T47D (cell line): ENCODE results near the gene ATP9A.

ENCODE experiments used
- DNase-seq, 2 experiments: peaks; one replicate each; pipeline versions ENCODE4 v3.0.0 to v3.0.0-alpha.2; 2011 to 2012; ENCODE audit warnings: low read depth in 1 of 2, low spot score in 1 of 2
- JUND ChIP-seq: IDR thresholded peaks from 2 replicates; pipeline ENCODE4 v1.6.1; 2012; ENCODE audit warnings: low read depth
- in situ Hi-C: cut with HindIII; loops from 2 replicates; pipeline ENCODE4 v1.10.0; 2016; ENCODE audit warnings: low sequenced_read_pairs, low pct_unique_long_range_greater_than_20kb

The ATP9A gene

DNA sequence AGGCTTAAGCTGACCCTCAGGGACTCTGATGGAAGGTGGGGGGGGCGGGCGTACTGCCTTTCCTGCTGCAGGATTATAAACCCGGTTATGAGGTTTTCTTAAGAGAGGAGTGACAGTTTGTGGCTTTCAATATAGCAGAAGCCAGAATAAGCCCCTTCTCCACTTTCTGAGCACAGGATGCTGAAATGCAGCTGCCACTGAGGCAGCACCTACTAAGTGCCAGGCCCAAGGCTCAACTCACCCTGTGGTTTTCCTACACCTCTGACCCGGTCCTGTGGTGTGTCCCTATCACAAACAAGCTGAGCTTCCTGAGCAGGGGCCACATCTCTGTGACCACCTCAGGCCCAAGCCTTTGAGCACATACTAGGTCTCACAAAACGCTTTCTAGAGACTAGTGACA, 166.1 kb downstream of the ATP9A start:
- in situ Hi-C loops: no loop called here
- TF ChIP-seq JUND: no peak
- DNase-seq: no peak

DNA sequence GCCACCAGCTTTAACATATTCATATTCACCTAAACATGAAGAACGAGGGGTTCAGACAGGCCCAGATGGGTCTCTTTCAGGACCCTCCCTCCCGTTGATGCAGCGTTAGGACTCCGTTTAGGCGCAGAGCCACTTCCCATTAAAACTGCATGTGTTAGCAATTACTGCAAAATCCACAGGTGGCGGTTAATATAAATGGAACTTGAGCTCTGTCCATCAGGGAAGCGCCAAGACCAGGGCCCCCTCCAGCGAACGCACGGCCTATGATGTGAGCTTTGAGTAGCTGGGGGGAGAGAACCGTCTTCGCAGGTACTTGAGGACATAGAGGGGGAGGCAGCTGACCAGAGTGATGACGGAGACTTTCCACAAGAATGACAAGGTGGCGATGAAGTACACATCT, 167.2 kb downstream of the ATP9A start:
- TF ChIP-seq JUND: no peak
- in situ Hi-C loops: no loop called here
- DNase-seq: no peak

DNA sequence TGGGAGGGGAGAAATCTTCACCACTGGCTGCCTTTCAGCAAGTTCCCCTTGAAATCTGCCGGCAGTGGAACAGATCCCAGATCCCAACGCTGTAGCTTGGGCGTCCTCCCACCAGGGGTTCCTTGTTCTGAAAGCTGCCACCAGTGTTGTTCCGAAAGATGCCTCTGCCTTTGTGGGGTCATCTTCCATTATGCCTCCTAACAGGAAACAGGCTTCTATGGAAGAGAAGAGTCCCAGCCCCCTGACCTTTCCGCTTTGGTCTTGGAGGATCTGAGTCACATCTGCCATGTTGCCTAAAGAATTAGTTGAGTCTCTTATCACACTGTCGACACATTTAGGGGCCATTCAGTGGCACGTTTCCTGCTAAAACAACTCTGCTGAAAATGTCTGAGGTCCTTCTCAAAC, 168.2 kb downstream of the ATP9A start:
- TF ChIP-seq JUND: no peak
- in situ Hi-C loops: no loop called here

GRCh38 chr20:51598556-51598955, 169.6 kb downstream of the ATP9A start:
- in situ Hi-C loops: no loop called here
- no peak for TF ChIP-seq JUND
- no peak for DNase-seq

More for the DNA sequence above, 168.2 kb downstream of the ATP9A start:
- no peak for DNase-seq

GRCh38 chr20:51597389-51598231, 170.6 kb downstream of the ATP9A start:
- in situ Hi-C loops: no loop called here
- no peak for TF ChIP-seq JUND

GRCh38 chr20:51596668-51597388, 171.4 kb downstream of the ATP9A start:
- in situ Hi-C loops: no loop called here
- no peak for DNase-seq
- no peak for TF ChIP-seq JUND

More at GRCh38 chr20:51597389-51598231, 170.6 kb downstream of the ATP9A start:
- no peak for DNase-seq

- in situ Hi-C loops: no loop called here
- TF ChIP-seq JUND: no peak
Observed at GRCh38 chr20:51595744-51596143, 172.4 kb downstream of the ATP9A start.

DNA sequence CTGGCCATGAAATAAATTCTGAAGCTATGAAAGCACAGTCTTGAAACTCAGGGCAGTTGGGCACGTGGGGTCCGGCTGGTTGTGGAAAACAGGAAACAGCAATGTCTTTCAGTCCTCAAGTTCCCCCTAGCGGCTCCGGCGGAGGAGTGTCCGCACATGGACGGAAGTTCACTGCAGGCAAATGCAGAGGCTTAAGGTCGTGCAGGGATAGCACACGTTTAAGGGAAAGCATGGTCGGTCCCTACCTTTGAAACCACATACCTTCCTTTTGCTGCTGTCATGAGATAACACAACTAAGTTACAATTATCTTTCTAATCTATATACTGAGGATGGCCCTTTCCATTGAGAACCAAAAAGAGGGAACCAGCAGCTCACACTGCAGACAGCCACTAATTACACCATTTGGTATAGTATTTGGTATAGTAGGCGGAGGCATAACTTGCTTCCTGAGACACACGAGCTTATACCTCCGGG, 173.1 kb downstream of the ATP9A start:
- TF ChIP-seq JUND: no peak
- DNase-seq: peak; percentile 89 to 92
- in situ Hi-C loops: no loop called here

More at GRCh38 chr20:51595744-51596143, 172.4 kb downstream of the ATP9A start:
- DNase-seq: no peak

DNA sequence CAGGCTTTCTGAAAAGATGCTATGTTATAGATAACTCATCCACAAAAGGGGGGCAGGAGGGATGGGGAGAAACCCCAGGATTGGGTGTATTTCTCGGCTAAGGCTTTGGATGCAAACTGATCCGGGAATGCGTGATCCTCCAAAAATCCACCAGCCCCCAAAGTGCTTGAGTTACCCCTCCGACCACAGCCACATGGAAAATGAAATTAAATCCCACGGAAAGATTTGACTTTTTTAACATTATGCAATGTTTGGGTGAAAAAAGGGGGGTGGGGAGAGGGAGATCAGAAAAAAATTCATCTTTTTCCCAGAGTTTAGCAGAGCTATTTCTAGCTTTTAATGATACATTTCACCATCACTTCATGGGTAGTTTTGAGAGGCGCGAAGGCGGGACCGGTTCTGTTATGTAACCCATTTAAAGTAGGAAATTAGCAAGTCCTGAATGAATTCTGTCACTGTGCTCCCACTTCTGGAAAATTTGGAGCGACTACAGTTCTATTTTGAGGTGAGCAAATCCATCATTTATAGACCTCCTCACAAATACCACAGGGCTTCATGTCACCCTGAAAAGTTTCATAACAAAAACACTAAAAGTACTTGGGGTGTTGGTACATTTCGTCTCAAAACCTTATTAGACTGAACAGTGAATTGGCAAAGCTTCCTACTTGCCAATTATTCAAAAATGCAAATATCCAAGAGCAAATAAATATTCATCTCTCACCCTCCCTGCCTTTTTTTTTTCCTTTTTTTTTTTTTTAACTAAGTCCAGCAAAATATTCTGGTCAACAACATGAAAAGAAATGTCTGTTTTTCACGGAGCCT, 173.7 kb downstream of the ATP9A start:
- in situ Hi-C loops: no loop called here
- DNase-seq: no peak

GRCh38 chr20:51593584-51593983, 174.6 kb downstream of the ATP9A start:
- in situ Hi-C loops: no loop called here
- no peak for DNase-seq
- TF ChIP-seq JUND: no peak

More for the DNA sequence above, 173.7 kb downstream of the ATP9A start:
- no peak for TF ChIP-seq JUND

- TF ChIP-seq JUND: no peak
- no peak for DNase-seq
- in situ Hi-C loops: no loop called here
Observed at GRCh38 chr20:51592564-51592963, 175.6 kb downstream of the ATP9A start.

- no peak for DNase-seq
- no peak for TF ChIP-seq JUND
- in situ Hi-C loops: no loop called here
Observed at GRCh38 chr20:51591871-51592270, 176.3 kb downstream of the ATP9A start.
